Stimulated activated CD8-positive, alpha-beta memory T cell treated with anti-CD3 and anti-CD28 coated beads, Interleukin-12 subunit alpha, Interleukin-12 subunit beta, amount 100 ng/mL, for 24 hours (primary cell): ENCODE data around the gene TAF1A.

ENCODE experiments used
- DNase-seq: peaks from one replicate; pipeline ENCODE4 v3.0.0-alpha.2; 2020; ENCODE audit errors: extremely low read depth

The TAF1A gene

GRCh38 chr1:222535455-222535854, 54.3 kb downstream of the TAF1A start:
- no peak for DNase-seq

GRCh38 chr1:222530852-222531251, 58.9 kb downstream of the TAF1A start:
- no peak for DNase-seq

- no peak for DNase-seq
These were observed 59.8 kb downstream of the TAF1A start for GRCh38 chr1:222529916-222530315.

- DNase-seq: no peak
These were observed 60.6 kb downstream of the TAF1A start for GRCh38 chr1:222529181-222529580.

- no peak for DNase-seq
These were observed 63.8 kb downstream of the TAF1A start for GRCh38 chr1:222525951-222526350.

GRCh38 chr1:222523852-222524251, 65.9 kb downstream of the TAF1A start:
- no peak for DNase-seq

GRCh38 chr1:222522105-222522915, 67.4 kb downstream of the TAF1A start:
- DNase-seq: no peak

GRCh38 chr1:222521299-222522104, 68.2 kb downstream of the TAF1A start:
- no peak for DNase-seq
